ENCODE measurements around the gene IL31RA. TPM values are rescaled to one million over a fixed set of nuclear protein-coding genes. Genes with fewer than 3 reads are reported as not detected.

Gene IL31RA
- total and polyA plus RNA-seq, 2 experiments from 2014 or later, result not detected

DNA sequence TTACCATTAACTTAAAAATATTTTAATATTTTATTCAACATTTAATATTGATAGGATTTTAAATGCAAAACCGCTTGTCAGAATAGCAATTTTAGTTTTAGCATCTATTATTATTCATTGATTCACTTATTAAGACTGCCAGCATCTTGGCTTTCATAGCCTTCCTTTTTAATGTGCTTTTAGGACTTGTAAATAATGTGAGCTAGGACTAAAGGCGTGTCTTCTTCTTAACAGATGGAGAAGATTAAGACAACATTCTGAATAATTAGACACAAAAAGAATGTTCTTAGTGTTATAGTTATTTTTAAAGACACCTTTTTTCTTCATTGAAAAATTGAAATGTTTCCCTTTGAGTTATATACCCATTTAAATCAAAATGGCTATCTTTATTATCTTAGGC, 6.9 kb downstream of the IL31RA start:
- TF ChIP-seq, protein P1, sequence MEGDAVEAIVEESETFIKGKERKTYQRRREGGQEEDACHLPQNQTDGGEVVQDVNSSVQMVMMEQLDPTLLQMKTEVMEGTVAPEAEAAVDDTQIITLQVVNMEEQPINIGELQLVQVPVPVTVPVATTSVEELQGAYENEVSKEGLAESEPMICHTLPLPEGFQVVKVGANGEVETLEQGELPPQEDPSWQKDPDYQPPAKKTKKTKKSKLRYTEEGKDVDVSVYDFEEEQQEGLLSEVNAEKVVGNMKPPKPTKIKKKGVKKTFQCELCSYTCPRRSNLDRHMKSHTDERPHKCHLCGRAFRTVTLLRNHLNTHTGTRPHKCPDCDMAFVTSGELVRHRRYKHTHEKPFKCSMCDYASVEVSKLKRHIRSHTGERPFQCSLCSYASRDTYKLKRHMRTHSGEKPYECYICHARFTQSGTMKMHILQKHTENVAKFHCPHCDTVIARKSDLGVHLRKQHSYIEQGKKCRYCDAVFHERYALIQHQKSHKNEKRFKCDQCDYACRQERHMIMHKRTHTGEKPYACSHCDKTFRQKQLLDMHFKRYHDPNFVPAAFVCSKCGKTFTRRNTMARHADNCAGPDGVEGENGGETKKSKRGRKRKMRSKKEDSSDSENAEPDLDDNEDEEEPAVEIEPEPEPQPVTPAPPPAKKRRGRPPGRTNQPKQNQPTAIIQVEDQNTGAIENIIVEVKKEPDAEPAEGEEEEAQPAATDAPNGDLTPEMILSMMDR (IDR thresholded peaks at IDR 0.05; ENCODE audit: low read depth, low read length), result no peak
- no peak overlapping the region for H3K27ac ChIP-seq
- H3K36me3 ChIP-seq, result no peaks in the 10 kb centered on the region
- no peaks in the 10 kb centered on the region for H3K4me1 ChIP-seq (ENCODE audit: low read depth)
- no peaks in the 10 kb centered on the region for H3K9me3 ChIP-seq (ENCODE audit: low read depth)
- no peak for DNase-seq (ENCODE audit: low read depth in 1 of 2, low spot score in 1 of 2)
- H3K4me3 ChIP-seq, result no peak overlapping the region
- H3K27me3 ChIP-seq, result no peaks in the 10 kb centered on the region

DNA sequence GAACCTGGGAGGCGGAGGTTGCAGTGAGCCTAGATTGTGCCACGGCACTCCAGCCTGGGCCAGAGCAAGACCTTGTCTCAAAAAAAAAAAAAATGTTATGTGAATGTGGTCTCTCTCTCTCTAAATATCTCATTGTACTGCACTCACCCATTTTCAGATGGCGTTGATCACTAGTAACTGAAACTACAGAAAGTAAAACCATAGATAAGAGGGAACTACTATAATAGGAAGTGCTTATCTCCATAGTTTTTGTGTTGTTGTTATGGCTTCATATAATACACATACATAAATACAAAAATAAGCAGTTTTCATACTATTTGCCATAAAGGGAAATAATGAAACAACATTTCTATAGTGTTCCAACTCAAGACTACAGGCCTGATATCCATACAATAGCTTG, 9.1 kb downstream of the IL31RA start:
- Histone ChIP-seq H3K27ac (no peak overlapping the region), H3K4me3 (no peak overlapping the region), H3K27me3 (no peaks in the 10 kb centered on the region), H3K36me3 (no peaks in the 10 kb centered on the region), H3K9me3 (ENCODE audit: low read depth) (no peaks in the 10 kb centered on the region), H3K4me1 (ENCODE audit: low read depth) (no peaks in the 10 kb centered on the region)
- TF ChIP-seq, protein P1 (IDR thresholded peaks at IDR 0.05; ENCODE audit: low read depth, low read length), result no peak
- no peak for DNase-seq (ENCODE audit: low read depth in 1 of 2, low spot score in 1 of 2)

DNA sequence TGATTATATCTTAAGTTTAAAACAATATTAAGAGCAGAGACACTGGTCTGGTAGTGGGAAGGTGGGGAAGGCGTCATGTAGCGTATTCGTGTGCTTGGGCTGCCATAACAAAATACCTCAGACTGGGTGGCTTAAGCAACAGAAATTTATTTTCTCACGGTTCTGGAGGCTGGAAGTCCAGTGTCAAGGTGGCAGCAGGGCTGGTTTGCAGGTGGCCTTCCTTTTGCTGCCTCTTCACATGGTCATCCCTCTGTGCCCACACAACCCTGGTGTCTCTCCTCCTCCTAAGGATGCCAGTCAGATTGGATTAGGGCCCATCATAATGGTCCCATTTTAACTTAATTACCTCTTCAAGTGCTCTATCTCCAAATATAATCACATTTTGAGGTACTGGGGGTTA, 9.6 kb downstream of the IL31RA start:
- H3K9me3 ChIP-seq (ENCODE audit: low read depth), result no peaks in the 10 kb centered on the region
- no peak overlapping the region for H3K4me3 ChIP-seq
- no peaks in the 10 kb centered on the region for H3K27me3 ChIP-seq
- DNase-seq (ENCODE audit: low read depth in 1 of 2, low spot score in 1 of 2), result no peak
- TF ChIP-seq, protein P1 (IDR thresholded peaks at IDR 0.05; ENCODE audit: low read depth, low read length), result no peak
- H3K27ac ChIP-seq, result no peak overlapping the region
- no peaks in the 10 kb centered on the region for H3K36me3 ChIP-seq
- no peaks in the 10 kb centered on the region for H3K4me1 ChIP-seq (ENCODE audit: low read depth)

DNA sequence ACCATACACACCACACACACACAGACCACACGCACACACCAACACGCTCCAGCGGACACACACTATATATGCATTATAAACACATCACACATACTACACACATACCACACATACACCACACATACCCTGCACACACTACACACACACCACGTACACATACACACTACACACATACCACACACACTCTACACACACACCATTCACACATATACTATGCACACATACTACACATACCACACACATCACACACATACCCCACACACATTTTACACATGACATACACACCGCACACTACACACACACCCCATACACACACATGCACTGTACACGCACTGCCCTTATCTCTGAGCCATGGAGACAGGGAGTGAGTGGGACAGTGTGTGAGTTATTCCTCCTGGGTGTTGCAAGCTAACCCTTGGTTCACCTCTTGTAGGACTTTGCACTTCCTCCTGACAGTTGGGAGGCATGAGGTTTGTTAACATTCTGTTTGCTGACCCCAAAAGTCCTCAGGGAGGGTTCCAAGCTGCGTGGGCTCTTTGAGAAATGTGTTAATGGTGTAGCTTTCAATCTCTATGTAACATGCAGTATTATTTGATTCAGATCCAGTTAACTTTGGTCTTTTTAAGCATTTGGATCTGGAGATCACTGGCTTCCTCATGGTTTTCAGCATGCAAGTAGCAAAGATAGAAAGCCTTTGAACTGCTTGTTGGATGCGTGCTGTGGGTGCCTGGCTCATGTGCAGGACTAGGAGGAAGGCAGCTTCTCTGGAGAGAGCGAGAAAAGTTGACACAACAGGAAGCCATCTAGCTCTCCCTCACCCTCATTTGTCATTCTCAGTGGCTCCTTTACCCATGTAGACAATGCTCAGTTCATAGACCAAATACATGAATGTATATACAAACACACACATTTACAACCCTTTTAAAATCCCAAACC, 13.7 kb downstream of the IL31RA start:
- H3K27me3 ChIP-seq, result no peaks in the 10 kb centered on the region
- TF ChIP-seq, protein P1 (IDR thresholded peaks at IDR 0.05; ENCODE audit: low read depth, low read length), result no peak

DNA sequence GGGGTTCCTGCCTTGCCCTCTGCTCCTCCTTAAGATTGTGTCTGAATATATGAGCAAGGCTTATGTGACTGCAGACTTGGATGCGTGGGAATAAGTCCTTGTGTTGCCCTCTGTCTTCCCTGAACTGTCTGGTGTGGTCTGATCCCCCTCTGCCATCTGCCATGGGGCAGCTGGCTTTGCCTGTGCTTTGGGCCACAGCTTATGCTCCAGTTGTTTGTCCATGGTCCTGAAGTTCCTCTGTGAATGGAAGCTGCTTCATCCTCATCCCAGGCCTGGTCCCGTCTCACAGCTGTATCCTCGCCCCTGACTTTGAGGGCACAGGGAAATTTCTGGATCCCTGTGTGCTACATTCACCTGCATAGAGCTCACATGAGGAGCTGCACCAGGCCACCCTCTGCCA, 14.7 kb downstream of the IL31RA start:
- TF ChIP-seq, protein P1 (IDR thresholded peaks at IDR 0.05; ENCODE audit: low read depth, low read length), result no peak
- no peaks in the 10 kb centered on the region for H3K9me3 ChIP-seq (ENCODE audit: low read depth)
- DNase-seq (ENCODE audit: low read depth in 1 of 2, low spot score in 1 of 2), result peak; percentile 43 to 52

More for the DNA sequence above, 13.7 kb downstream of the IL31RA start:
- Histone ChIP-seq H3K4me1 (ENCODE audit: low read depth) (no peaks in the 10 kb centered on the region), H3K4me3 (no peak overlapping the region), H3K9me3 (ENCODE audit: low read depth) (no peaks in the 10 kb centered on the region), H3K36me3 (no peaks in the 10 kb centered on the region), H3K27ac (no peak overlapping the region)
- DNase-seq (ENCODE audit: low read depth in 1 of 2, low spot score in 1 of 2), result peak in 1 of 2 donors; percentile 71

More for the DNA sequence above, 14.7 kb downstream of the IL31RA start:
- Histone ChIP-seq H3K4me3 (no peak overlapping the region), H3K27me3 (no peaks in the 10 kb centered on the region), H3K36me3 (no peaks in the 10 kb centered on the region), H3K27ac (no peak overlapping the region), H3K4me1 (ENCODE audit: low read depth) (no peaks in the 10 kb centered on the region)
